ENCODE measurements around the gene ATP1B1. TPM values are rescaled to one million over a fixed set of nuclear protein-coding genes. Genes with fewer than 3 reads are reported as not detected.

Gene ATP1B1
- total RNA-seq: 100 to 1,000 TPM; 177 to 272 TPM
- long read RNA-seq, transcript ATP1B1-201 (6 exons, 1,883 nt): major isoform, 114 of 124 reads
- long read RNA-seq, partial matches to known transcripts: 8 of 124 reads
- long read RNA-seq, other reads (novel, unspliced or antisense): 2 of 124 reads

GRCh38 chr1:169106095-169106920 is at the start of gene ATP1B1:
Gene ATP1B1, plus strand, starts transcription at chr1:169106690. Its CDS starts 140 bp downstream, at chr1:169106830.
- peak; percentile 88 to 90 for ATAC-seq
- intact Hi-C loops (cut with DNase I): loop anchor here in 1 of 2 donors (5.0 to 10.0 kb wide), 4 partner anchors 162 to 492 kb away; partner anchors contain the start of gene DPT
- peak; percentile 91 for DNase-seq

GRCh38 chr1:169059421-169059820 is 47.1 kb upstream of the ATP1B1 start:
- intact Hi-C loops (cut with DNase I): no loop called here
- ATAC-seq: peak in 1 of 2 donors; percentile 41
- DNase-seq: no peak

DNA sequence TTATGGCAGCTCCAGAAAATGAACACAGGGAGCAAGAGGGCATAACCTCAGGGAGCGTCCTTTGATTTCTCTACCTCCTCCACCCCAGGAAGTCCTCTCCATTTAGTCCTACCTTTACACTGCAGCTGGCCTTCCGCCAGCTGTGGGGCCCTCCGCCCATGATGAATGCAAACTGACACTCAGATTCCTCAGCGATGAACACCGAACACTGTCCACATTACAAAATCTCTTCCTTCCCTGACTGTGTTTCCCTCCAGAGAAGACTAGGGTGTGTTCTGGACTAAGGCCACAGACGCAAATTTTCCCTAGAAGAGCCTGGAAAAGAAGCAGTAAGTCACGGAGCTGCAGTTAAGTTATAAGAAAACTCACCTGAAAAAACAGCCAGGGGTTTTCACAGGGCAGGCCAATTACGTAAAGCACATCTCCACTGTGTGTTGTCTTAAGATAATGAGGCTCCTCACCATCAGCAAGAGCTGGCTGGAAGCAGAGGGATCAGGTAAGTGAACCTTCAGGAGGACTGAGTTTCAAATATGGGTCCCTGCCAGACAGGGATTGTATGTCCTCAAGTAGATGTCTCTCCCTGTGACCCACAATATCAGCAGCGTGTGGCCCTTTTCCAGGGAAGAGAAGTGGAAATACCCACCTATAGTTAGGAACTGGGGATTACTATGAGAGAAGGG is 46.3 kb upstream of the ATP1B1 start:
- intact Hi-C loops (cut with DNase I): no loop called here
- DNase-seq (no peak), ATAC-seq (peak; percentile 59 to 92)

GRCh38 chr1:169060919-169061639 is 45.4 kb upstream of the ATP1B1 start:
- ATAC-seq (peak; percentile 51 to 72), DNase-seq (no peak)
- intact Hi-C loops (cut with DNase I): no loop called here

DNA sequence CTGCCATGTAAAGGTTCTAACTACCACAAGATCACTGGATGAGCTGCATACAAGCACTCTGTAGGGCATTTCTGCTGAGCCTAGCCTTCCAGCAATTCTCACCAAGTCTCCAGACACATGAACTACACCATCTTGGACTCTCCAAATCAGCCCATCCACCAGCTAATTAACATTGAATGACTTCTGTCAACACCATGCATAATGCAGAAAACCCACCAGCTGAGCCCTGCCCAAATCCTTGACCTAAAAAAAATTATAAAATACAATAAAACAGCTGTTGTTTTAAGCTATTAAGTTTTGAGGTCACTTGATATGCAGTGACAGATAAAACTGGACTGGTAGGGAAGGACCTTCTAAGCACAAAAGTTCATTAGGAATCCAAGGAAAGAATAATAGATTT is 44.3 kb upstream of the ATP1B1 start:
- intact Hi-C loops (cut with DNase I): no loop called here
- DNase-seq (no peak), ATAC-seq (no peak)

DNA sequence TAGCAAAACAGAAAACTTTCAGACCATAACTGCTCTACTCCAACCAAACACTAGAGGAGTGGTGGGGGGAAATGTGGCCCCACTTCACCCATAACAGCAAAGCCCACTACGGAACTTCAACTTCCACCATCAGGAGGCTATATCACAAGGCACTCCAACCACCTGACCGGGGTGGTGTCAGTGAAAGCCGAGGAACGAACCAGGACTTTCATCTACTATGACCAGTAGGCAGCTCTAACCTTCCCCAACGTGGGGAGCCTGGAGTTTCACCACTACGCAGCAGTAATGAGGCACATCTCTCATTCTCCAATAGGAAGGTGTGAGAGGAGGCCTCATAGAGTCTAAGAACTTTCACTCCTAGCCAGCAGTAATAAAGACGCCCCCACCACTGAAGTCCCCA is 42.4 kb upstream of the ATP1B1 start:
- intact Hi-C loops (cut with DNase I): no loop called here
- no peak for ATAC-seq
- DNase-seq: no peak

- peak; percentile 26 for DNase-seq
- ATAC-seq: peak; percentile 67 to 82
- intact Hi-C loops (cut with DNase I): no loop called here
Observed at GRCh38 chr1:169070547-169070946, 35.9 kb upstream of the ATP1B1 start.

DNA sequence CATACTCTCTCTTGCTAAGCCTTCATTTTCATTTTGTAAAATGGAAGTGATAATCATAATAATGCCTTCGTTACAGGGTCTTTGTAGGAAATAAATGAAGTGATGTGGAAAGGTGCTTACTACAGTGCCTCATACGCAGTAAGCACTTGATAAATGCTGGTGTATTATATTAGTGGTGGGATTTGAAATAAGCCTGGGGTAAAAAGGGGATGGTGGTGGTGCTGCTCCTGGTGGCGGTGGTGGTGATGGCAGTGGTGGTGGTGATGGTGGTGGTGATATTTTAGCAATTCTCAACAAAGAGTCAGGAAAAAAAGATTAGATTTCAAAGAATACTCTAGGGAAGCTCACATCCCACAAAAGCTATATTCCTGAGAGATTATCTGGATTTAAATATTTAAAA is 35.5 kb upstream of the ATP1B1 start:
- DNase-seq (no peak), ATAC-seq (no peak)
- intact Hi-C loops (cut with DNase I): no loop called here

DNA sequence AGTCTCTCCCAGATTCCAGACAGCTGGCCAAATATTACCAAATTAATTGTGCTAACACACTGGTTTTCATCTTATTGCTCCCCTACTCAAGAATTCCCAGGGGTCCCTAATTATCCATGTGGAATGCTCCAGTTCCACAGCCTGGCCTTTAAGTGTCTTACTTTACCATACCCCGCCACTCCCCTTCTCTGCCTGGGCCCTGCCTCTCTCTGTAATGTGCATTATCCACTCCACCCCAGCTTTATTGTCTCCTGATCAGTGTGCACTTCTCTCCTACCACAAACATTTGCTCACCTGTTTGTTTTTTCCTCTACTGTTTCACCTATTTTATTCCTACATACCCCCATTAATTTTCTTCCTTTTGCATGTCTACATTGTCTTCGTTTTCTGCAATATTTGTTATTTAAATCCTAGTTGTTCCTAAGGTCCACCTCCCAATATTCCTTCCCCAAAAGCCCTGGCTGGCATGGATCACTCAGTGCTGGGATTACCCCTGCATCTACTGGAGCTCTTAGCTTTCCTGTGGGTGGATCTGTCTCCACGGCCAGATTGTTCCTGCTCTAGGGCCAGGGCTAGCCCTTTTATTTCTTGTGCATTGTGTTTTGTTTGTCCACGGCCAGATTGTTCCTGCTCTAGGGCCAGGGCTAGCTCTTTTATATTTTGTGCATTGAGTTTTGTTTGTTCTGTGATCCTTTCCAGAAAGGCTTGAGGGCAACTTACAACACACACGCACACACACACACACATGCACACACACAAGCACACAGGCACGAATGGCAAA is 33.4 kb upstream of the ATP1B1 start:
- no peak for DNase-seq
- intact Hi-C loops (cut with DNase I): no loop called here
- no peak for ATAC-seq

DNA sequence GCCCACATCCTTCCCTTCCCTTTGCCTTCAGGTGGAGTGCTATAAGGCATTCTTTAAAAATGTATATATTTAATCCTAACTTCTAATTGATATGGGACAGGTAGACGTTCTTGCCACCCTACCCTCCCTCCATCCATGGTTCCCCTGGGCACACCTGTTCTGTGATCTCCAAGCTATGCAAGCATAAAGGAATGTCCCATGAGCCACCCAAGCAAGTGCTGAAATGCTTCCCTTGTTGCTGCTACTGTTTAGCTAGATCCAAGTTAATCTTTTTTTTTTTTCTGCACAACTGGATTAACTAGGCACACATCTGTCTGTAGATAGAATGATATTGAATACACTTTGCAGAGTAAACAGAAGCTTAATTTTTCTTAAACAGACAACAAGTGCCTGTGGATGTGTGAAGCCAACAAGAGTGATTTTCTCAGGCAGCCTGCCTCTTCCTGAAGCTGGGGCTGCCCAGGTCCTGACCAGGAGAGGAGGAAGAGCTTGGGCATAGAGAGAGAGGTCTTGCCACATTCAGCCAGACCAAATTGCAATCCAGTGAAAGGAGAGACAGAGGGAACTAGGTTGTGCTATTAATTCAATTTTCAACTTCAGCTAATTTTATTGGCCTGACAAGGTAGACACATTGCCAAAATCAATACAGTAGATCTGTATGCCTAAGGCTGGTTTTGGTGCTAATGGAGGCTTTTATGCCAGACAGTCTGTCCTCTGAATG is 28.2 kb upstream of the ATP1B1 start:
- DNase-seq (no peak), ATAC-seq (no peak)
- intact Hi-C loops (cut with DNase I): no loop called here

- DNase-seq (no peak), ATAC-seq (peak; percentile 38 to 66)
- intact Hi-C loops (cut with DNase I): no loop called here
Observed at GRCh38 chr1:169081503-169082123, 24.9 kb upstream of the ATP1B1 start.

DNA sequence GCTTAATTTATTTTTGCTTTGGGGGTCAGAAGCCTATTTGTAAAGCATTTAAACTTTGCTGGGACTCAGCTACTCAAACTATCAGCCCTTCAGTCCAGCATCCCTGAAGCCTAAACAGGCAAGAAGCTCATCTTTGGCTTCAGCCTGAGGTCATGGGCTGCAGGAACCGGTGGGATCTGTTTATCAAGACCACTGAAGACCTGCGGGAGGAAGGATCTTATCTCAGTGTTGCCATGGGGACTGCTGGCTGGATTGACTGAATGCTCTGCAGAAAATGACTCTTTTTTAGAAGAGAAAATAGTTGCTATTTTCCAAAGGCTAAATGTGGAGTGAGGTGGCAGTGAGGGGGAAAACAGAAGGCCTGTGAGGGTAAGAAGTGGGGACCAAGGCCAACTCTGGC is 20.6 kb upstream of the ATP1B1 start:
- ATAC-seq (no peak), DNase-seq (no peak)
- intact Hi-C loops (cut with DNase I): no loop called here

DNA sequence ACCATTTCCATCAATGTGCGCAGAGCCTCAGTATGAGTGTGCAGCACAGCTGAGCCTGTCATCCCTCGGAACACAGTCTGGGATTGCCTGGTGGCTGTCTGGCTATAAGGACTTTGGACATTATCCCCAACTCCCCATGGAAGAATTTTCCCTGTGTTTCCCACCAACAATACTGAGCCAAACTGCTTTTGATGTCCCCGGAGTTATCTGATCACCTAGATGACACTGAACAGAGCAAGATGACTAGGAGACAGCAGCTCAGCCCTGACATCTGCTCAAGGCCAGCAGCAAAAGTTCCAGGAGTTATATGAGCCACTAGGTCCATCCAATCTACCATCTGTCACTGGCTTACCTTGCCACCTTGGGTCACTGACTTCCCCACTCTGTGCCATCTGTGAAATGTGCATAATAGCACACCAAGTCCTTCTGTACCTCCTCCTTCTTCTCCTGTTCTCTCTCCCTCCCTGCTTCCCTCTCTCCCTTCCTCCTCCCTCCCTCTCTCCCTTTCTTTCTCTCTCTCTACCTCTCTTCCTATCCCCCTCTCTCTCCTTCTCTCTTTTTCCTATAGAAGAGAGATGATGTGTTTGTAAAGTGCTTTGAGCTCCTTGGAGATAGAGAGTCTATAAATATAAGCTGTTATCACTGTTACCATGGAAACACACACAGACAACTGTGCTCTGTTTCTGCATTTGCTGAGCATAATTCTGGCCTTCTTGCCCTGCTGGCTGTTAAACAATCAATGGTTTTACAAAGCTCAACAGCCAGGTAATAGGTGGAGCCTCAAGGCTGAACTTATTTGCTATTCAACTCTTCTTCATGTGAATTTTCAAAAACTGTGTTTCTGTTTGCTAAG is 19.7 kb upstream of the ATP1B1 start:
- DNase-seq (no peak), ATAC-seq (peak; percentile 89 to 91)
- intact Hi-C loops (cut with DNase I): no loop called here

DNA sequence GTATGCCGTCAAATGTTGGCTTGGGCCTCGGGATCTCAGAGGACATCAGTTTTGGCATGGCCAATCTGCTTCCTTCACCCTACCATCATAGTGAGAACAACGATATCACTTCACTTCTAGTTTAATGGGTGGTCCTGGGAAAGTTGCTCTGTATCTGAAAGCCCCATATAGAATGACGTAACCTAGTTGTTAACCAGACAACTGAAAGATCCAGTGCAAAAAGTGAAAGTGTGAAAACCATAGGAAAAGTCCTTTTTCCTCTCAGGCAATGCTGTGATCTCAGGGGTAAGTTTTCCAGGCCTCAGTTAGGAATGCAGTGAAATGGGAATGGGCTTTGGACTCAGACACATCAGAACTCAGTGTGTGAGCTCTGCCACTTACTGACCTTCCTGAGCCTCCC is 18.6 kb upstream of the ATP1B1 start:
- intact Hi-C loops (cut with DNase I): no loop called here
- ATAC-seq (no peak), DNase-seq (no peak)

GRCh38 chr1:169089776-169090175 is 16.7 kb upstream of the ATP1B1 start:
- DNase-seq (no peak), ATAC-seq (no peak)
- intact Hi-C loops (cut with DNase I): no loop called here

GRCh38 chr1:169090308-169090899 is 16.1 kb upstream of the ATP1B1 start:
- DNase-seq: no peak
- ATAC-seq: no peak
- intact Hi-C loops (cut with DNase I): no loop called here

GRCh38 chr1:169090900-169091311 is 15.6 kb upstream of the ATP1B1 start:
- DNase-seq: no peak
- ATAC-seq: no peak

More at GRCh38 chr1:169090900-169091311, 15.6 kb upstream of the ATP1B1 start:
- intact Hi-C loops (cut with DNase I): no loop called here
